Panc1 (cell line): ENCODE measurements around the gene SLC1A3. TPM values are rescaled to one million over a fixed set of nuclear protein-coding genes. Genes with fewer than 3 reads are reported as not detected.

Experiments
- ATAC-seq: fragments of 200-7000 bp; cut with Tn5 transposase; 2 replicates; pipeline ENCODE4 v1.9.1; 2020; ENCODE audit warnings: mild to moderate bottlenecking, moderate library complexity
- BruUV-seq: library from RNA; stranded (reverse); fragments of 400-500 nt; replicated peaks from 2 replicates; lab custom pipeline; 2021; lab: Mats Ljungman, UMichigan
- CTCF ChIA-PET: fragments of 300-600 bp; sonication (Branson Sonifier 250); formaldehyde crosslinking; loops from one replicate; lab custom pipeline; 2022; ENCODE audit warnings: antibody characterized with exemption; lab: Charles Lee
- POLR2A ChIA-PET: fragments of 300-600 bp; sonication (Branson Sonifier 250); formaldehyde crosslinking; loops from one replicate; lab custom pipeline; 2022; ENCODE audit warnings: antibody characterized with exemption; lab: Charles Lee
- DNase-seq: peaks from one replicate; pipeline ENCODE4 v3.0.0-alpha.2; 2010; ENCODE audit warnings: low read depth, low spot score
- H3K27ac ChIP-seq: 2 replicates; pipeline ENCODE4 v1.5.1; 2011; ENCODE audit warnings: mild to moderate bottlenecking, low read length, inconsistent platforms
- H3K27me3 ChIP-seq: fragments of 200-500 bp; sonication (Bioruptor generic); 2 replicates; pipeline ENCODE4 v1.6.0; 2014; ENCODE audit warnings: low read length, inconsistent platforms; ENCODE audit not compliant: control insufficient read depth, insufficient read depth
- H3K36me3 ChIP-seq: fragments of 200-500 bp; sonication (Bioruptor generic); 2 replicates; pipeline ENCODE4 v1.5.1; 2014; ENCODE audit warnings: inconsistent platforms, mild to moderate bottlenecking, low read length, moderate library complexity; ENCODE audit not compliant: control insufficient read depth, insufficient read depth
- H3K4me1 ChIP-seq: 2 replicates; pipeline ENCODE4 v1.5.1; 2011; ENCODE audit warnings: inconsistent platforms, mild to moderate bottlenecking, low read length, moderate library complexity; ENCODE audit not compliant: control insufficient read depth, insufficient read depth
- H3K4me3 ChIP-seq, 2 experiments: 2 replicates each; pipeline ENCODE4 v1.5.1; 2011 to 2012; ENCODE audit warnings: low read depth in 2 of 2, low read length in 2 of 2, mild to moderate bottlenecking in 2 of 2, inconsistent platforms in 1 of 2, moderate library complexity in 1 of 2
- H3K9me3 ChIP-seq: fragments of 200-500 bp; sonication (Bioruptor generic); 2 replicates; pipeline ENCODE4 v1.5.1; 2014; ENCODE audit warnings: low read depth, mild to moderate bottlenecking, inconsistent platforms, low read length, moderate library complexity; ENCODE audit not compliant: control insufficient read depth, insufficient read depth
- POLR2AphosphoS5 ChIP-seq: IDR thresholded peaks from 2 replicates; pipeline ENCODE4 v1.6.1; 2012; ENCODE audit warnings: mild to moderate bottlenecking, low read depth, low read length, moderate library complexity
- REST ChIP-seq, 2 experiments: IDR thresholded peaks; 2 replicates each; pipeline ENCODE4 v1.6.1; 2011 to 2012; ENCODE audit warnings: low read depth in 2 of 2, control low read depth in 1 of 2, low read length in 1 of 2, mild to moderate bottlenecking in 1 of 2, moderate library complexity in 1 of 2; ENCODE audit not compliant: insufficient read depth in 1 of 2
- SIN3A ChIP-seq: IDR thresholded peaks from 2 replicates; pipeline ENCODE4 v1.6.1; 2012; ENCODE audit warnings: low read depth, mild to moderate bottlenecking, low read length, moderate library complexity, borderline replicate concordance; ENCODE audit not compliant: insufficient read depth
- TCF7L2 ChIP-seq: IDR thresholded peaks from 2 replicates; pipeline ENCODE4 v1.6.1; 2011; ENCODE audit warnings: mild to moderate bottlenecking, low read depth, low read length, inconsistent platforms
- in situ Hi-C: cut with HindIII; loops from 2 replicates; pipeline ENCODE4 v1.10.0; 2016; ENCODE audit warnings: low sequenced_read_pairs, low pct_unique_long_range_greater_than_20kb
- intact Hi-C: fragments of 100-400 bp; cut with micrococcal nuclease; formaldehyde crosslinking; loops from one replicate; pipeline ENCODE4 v1.10.0; 2022; ENCODE audit not compliant: unreplicated experiment
- total RNA-seq: library from RNA; stranded (reverse); gene quantifications from one replicate; pipeline ENCODE4 v1.2.1, GENCODE V29; 2021; ENCODE audit not compliant: unreplicated experiment
- TF ChIP-seq, protein P1 (sequence below): fragments of 450-650 bp; IDR thresholded peaks from 2 replicates; pipeline ENCODE4 v1.5.1; 2017; ENCODE audit warnings: mild to moderate bottlenecking

SLC1A3 gene
- total RNA-seq, 1 experiment from 2014 or later: 0.13 TPM

GRCh38 chr5:36637101-36637500 is 30.7 kb downstream of the SLC1A3 start:
- CTCF ChIA-PET: interaction anchor here (1.1 kb wide), 1 partner anchor 27 kb away, joined by 4 read pairs; no protein-coding TSS in a partner anchor
- intact Hi-C loops: no loop called here
- no peak for DNase-seq
- Histone ChIP-seq H3K36me3 (no peaks in the 10 kb centered on the region), H3K9me3 (no peaks in the 10 kb centered on the region), H3K4me1 (no peaks in the 10 kb centered on the region), H3K27ac (no peak overlapping the region), H3K4me3 (no peak overlapping the region), H3K27me3 (peaks cover 10% of the 10 kb centered on the region; the same call in 1 of the 2 replicates)
- no peak for ATAC-seq
- TF ChIP-seq SIN3A: no peak
- TF ChIP-seq, protein P1, sequence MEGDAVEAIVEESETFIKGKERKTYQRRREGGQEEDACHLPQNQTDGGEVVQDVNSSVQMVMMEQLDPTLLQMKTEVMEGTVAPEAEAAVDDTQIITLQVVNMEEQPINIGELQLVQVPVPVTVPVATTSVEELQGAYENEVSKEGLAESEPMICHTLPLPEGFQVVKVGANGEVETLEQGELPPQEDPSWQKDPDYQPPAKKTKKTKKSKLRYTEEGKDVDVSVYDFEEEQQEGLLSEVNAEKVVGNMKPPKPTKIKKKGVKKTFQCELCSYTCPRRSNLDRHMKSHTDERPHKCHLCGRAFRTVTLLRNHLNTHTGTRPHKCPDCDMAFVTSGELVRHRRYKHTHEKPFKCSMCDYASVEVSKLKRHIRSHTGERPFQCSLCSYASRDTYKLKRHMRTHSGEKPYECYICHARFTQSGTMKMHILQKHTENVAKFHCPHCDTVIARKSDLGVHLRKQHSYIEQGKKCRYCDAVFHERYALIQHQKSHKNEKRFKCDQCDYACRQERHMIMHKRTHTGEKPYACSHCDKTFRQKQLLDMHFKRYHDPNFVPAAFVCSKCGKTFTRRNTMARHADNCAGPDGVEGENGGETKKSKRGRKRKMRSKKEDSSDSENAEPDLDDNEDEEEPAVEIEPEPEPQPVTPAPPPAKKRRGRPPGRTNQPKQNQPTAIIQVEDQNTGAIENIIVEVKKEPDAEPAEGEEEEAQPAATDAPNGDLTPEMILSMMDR: no peak
- no peak for TF ChIP-seq POLR2AphosphoS5
- TF ChIP-seq TCF7L2: no peak
- TF ChIP-seq REST (IDR thresholded peaks at IDR 0.05; ENCODE audit: insufficient read depth in 1 of 2, low read depth in 2 of 2, low read length in 1 of 2): no peak
- POLR2A ChIA-PET: no interaction called here
- in situ Hi-C loops: no loop called here
- no TSS peak for BruUV-seq

GRCh38 chr5:36637516-36637915 is 31.1 kb downstream of the SLC1A3 start:
- DNase-seq (no peak), ATAC-seq (no peak)
- ChIA-PET POLR2A (no interaction called here), CTCF (interaction anchor here (1.1 kb wide), 1 partner anchor 28 kb away, joined by 4 read pairs; no protein-coding TSS in a partner anchor)
- H3K36me3 ChIP-seq: no peaks in the 10 kb centered on the region
- no peaks in the 10 kb centered on the region for H3K9me3 ChIP-seq
- intact Hi-C loops (no loop called here), in situ Hi-C loops (no loop called here)
- H3K27me3 ChIP-seq: peaks cover 10% of the 10 kb centered on the region; the same call in 1 of the 2 replicates
- no peak for TF ChIP-seq POLR2AphosphoS5
- TF ChIP-seq, protein P1: no peak
- TF ChIP-seq TCF7L2: no peak
- no peak for TF ChIP-seq SIN3A
- TF ChIP-seq REST (IDR thresholded peaks at IDR 0.05; ENCODE audit: insufficient read depth in 1 of 2, low read depth in 2 of 2, low read length in 1 of 2): no peak
- no TSS peak for BruUV-seq
- no peak overlapping the region for H3K4me3 ChIP-seq
- no peaks in the 10 kb centered on the region for H3K4me1 ChIP-seq
- no peak overlapping the region for H3K27ac ChIP-seq
